ENCODE results near the gene ZNF549. TPM values are rescaled to one million over a fixed set of nuclear protein-coding genes. Genes with fewer than 3 reads are reported as not detected.
"Not testable (repeated sequence)": the region's sequence is repeated elsewhere in the genome, so short reads cannot be mapped to it uniquely, and the experiment has no call there.

ZNF549 gene
- total RNA-seq (ENCODE audit: low replicate concordance): 1.1 and 5.3 TPM in 2 replicates

- TF ChIP-seq CTCF (IDR thresholded peaks at IDR 0.05; ENCODE audit: insufficient read depth, low read length): no peak
- H3K4me3 ChIP-seq (ENCODE audit: low read depth, low read length): peak within 1 kb of the TSS; percentile 99
Measured at GRCh38 chr19:57527136-57527881, at the start of gene ZNF549. TSS of gene ZNF549 (plus strand) at chr19:57527356. CDS start at chr19:57527574, 218 bp downstream.

GRCh38 chr19:57487477-57488298 is 39.5 kb upstream of the ZNF549 start, which contains the start of gene ZNF419:
TSS of gene ZNF419 (plus strand) at chr19:57487750. CDS start at chr19:57487951, 201 bp downstream.
- peak within 1 kb of the TSS; percentile 97 for H3K4me3 ChIP-seq (ENCODE audit: low read depth, low read length)
- peak; percentile 22 for TF ChIP-seq CTCF (IDR thresholded peaks at IDR 0.05; ENCODE audit: insufficient read depth, low read length)
- peak; percentile 80 for DNase-seq (ENCODE audit: low read depth)

More at GRCh38 chr19:57527136-57527881, at the start of gene ZNF549:
- DNase-seq (ENCODE audit: low read depth): peak; percentile 92

GRCh38 chr19:57488299-57488644 is 38.9 kb upstream of the ZNF549 start:
- DNase-seq (ENCODE audit: low read depth): peak; percentile 58
- peak overlapping the region; percentile 68 for H3K4me3 ChIP-seq (ENCODE audit: low read depth, low read length)

- H3K4me3 ChIP-seq (ENCODE audit: low read depth, low read length); DNase-seq (ENCODE audit: low read depth): not testable (repeated sequence)
Measured at GRCh38 chr19:57499332-57499679, 27.9 kb upstream of the ZNF549 start.

- DNase-seq (ENCODE audit: low read depth): peak; percentile 95
- H3K4me3 ChIP-seq (ENCODE audit: low read depth, low read length): peak within 1 kb of the TSS; percentile 77
Measured at GRCh38 chr19:57499680-57500395, 27.3 kb upstream of the ZNF549 start, which contains the start of gene ZNF773. TSS of gene ZNF773 (plus strand) at chr19:57499938. CDS start at chr19:57500081, 143 bp downstream.

- DNase-seq (ENCODE audit: low read depth): peak; percentile 56
- peak overlapping the region; percentile 70 for H3K4me3 ChIP-seq (ENCODE audit: low read depth, low read length)
Measured at GRCh38 chr19:57500400-57500799, 26.8 kb upstream of the ZNF549 start.

GRCh38 chr19:57506163-57506562 is 21.0 kb upstream of the ZNF549 start:
- no peak for TF ChIP-seq CTCF (IDR thresholded peaks at IDR 0.05; ENCODE audit: insufficient read depth, low read length)
- DNase-seq (ENCODE audit: low read depth): no peak
- H3K4me3 ChIP-seq (ENCODE audit: low read depth, low read length): no peak overlapping the region

- no peak for TF ChIP-seq CTCF (IDR thresholded peaks at IDR 0.05; ENCODE audit: insufficient read depth, low read length)
- H3K4me3 ChIP-seq (ENCODE audit: low read depth, low read length): no peak overlapping the region
- DNase-seq (ENCODE audit: low read depth): no peak
Measured at GRCh38 chr19:57511484-57511883, 15.7 kb upstream of the ZNF549 start.

Data from fibroblast of the aortic adventitia (primary cell).